Left ventricle myocardium inferior (tissue), 1 donor: ENCODE data around the gene GNAT3. TPM values are rescaled to one million over a fixed set of nuclear protein-coding genes. Genes with fewer than 3 reads are reported as not detected.

Experiments used
- DNase-seq: peaks from one replicate; pipeline ENCODE4 v3.0.0-alpha.2; 2020
- H3K27ac ChIP-seq: fragments of 200-600 bp; replicated peaks from 2 replicates; pipeline ENCODE4 v1.8.0; 2021
- H3K27me3 ChIP-seq: fragments of 200-600 bp; 2 replicates; pipeline ENCODE4 v1.8.0; 2021; ENCODE audit warnings: low read depth
- H3K36me3 ChIP-seq: fragments of 200-600 bp; 2 replicates; pipeline ENCODE4 v1.8.0; 2021
- H3K4me1 ChIP-seq: fragments of 200-600 bp; 2 replicates; pipeline ENCODE4 v1.8.0; 2021
- H3K4me3 ChIP-seq: fragments of 200-600 bp; 2 replicates; pipeline ENCODE4 v1.8.0; 2021; ENCODE audit warnings: mild to moderate bottlenecking, moderate library complexity
- H3K9me3 ChIP-seq: fragments of 200-600 bp; replicated peaks from 2 replicates; pipeline ENCODE4 v1.8.0; 2021
- intact Hi-C: fragments of 100-400 bp; cut with micrococcal nuclease; formaldehyde crosslinking; loops from one replicate; pipeline ENCODE4 v1.11.0; 2022
- total RNA-seq: library from RNA; stranded (reverse); fragmentation: NEBNext Ultra II Directional; extraction: Animal tissue kit (Norgen Biotek cat#: 25700); gene quantifications from one replicate; pipeline ENCODE4 v1.2.1, GENCODE V29; 2021
- TF ChIP-seq, protein P1 (sequence below): fragments of 200-600 bp; IDR thresholded peaks from 2 replicates; pipeline ENCODE4 v1.8.0; 2021; ENCODE audit warnings: antibody characterized with exemption, mild to moderate bottlenecking, borderline replicate concordance
- donor health status: DM: no; HTN: yes; CAD: no; lungs with severe emphysema.

Gene GNAT3
- total RNA-seq, 1 donor from 2014 or later: not detected

DNA sequence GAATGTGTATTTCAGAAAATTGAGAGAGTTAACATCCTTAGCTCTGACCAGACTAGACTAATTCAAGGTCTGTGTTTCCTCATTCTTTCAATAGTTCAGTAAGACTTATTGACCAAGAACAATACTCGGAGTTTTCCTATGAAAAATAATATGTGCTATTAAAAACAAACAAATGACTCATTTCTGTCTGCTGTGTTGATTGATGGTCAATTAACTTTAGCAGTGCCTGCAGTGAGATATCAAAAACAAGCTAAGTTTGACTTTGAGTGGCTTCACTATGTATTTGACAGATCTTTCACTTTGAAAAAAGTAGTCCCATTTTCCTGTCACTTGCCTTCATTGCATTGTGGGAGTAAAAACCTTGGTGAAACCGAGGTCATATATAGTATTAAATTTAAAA is 91.0 kb downstream of the GNAT3 start:
- H3K27me3 ChIP-seq: no peaks in the 10 kb centered on the region
- H3K9me3 ChIP-seq: peaks cover 2% of the 10 kb centered on the region
- no peak for DNase-seq
- no peak overlapping the region for H3K27ac ChIP-seq
- TF ChIP-seq, protein P1, sequence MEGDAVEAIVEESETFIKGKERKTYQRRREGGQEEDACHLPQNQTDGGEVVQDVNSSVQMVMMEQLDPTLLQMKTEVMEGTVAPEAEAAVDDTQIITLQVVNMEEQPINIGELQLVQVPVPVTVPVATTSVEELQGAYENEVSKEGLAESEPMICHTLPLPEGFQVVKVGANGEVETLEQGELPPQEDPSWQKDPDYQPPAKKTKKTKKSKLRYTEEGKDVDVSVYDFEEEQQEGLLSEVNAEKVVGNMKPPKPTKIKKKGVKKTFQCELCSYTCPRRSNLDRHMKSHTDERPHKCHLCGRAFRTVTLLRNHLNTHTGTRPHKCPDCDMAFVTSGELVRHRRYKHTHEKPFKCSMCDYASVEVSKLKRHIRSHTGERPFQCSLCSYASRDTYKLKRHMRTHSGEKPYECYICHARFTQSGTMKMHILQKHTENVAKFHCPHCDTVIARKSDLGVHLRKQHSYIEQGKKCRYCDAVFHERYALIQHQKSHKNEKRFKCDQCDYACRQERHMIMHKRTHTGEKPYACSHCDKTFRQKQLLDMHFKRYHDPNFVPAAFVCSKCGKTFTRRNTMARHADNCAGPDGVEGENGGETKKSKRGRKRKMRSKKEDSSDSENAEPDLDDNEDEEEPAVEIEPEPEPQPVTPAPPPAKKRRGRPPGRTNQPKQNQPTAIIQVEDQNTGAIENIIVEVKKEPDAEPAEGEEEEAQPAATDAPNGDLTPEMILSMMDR: no peak
- no peaks in the 10 kb centered on the region for H3K36me3 ChIP-seq
- H3K4me1 ChIP-seq: peaks cover 3% of the 10 kb centered on the region
- no peak overlapping the region for H3K4me3 ChIP-seq
- intact Hi-C loops: no loop called here

DNA sequence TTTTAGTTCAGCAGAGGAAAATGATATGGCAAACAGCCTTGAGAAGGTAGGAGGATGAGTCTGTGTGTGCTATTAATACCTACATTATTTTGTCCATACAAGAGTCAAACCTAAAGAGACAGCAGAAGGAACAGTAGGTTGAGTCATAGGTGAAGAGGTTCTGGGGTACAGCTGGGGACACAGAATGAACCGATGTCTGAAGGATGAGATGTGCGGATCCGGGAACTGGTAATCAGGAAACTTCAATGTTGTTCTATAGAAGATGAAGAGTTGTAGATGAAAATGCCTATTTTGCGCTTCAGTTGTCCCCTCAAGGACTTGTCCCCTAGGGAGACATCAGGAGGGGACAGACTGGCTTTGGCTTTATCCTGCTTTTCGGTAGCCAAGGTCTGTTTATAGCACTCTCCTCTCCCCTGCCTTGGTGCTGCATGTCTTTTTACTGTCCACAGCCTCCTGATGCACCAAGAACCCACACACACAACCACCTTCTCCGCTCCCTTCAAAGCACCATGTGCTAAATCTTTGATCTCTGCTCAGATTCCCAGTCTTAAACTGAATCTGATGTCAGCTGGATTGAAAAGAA is 94.6 kb downstream of the GNAT3 start:
- Histone ChIP-seq H3K36me3 (no peaks in the 10 kb centered on the region), H3K27ac (no peak overlapping the region), H3K27me3 (no peaks in the 10 kb centered on the region), H3K4me1 (peaks cover 3% of the 10 kb centered on the region), H3K4me3 (no peak overlapping the region), H3K9me3 (peaks cover 2% of the 10 kb centered on the region)
- intact Hi-C loops: no loop called here
- DNase-seq: no peak
- TF ChIP-seq, protein P1: no peak

- Histone ChIP-seq H3K9me3 (no peaks in the 10 kb centered on the region), H3K36me3 (no peaks in the 10 kb centered on the region), H3K27ac (no peak overlapping the region), H3K27me3 (no peaks in the 10 kb centered on the region), H3K4me3 (no peak overlapping the region), H3K4me1 (peaks cover 3% of the 10 kb centered on the region)
- intact Hi-C loops: no loop called here
- DNase-seq: no peak
- TF ChIP-seq, protein P1: no peak
Measured at GRCh38 chr7:80415522-80415921, 96.3 kb downstream of the GNAT3 start.

DNA sequence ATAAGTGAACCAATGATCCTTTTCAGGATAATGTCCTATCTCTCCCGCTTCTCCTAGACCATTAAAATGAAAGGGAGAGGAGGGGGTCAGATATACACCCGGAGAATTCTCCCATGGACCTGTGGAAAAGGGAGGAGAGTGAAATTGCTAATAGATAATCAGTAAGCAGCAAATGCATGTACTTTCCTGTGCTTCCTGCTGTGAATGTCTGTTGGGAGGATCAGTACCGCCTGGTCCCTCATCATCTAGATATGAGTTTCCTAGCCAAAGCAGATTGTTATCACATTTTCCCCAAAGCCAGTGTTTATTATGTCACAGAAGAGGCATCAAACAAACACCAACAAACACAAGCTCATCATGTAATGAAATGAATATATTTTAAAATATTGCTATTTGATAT is 96.8 kb downstream of the GNAT3 start:
- no peaks in the 10 kb centered on the region for H3K27me3 ChIP-seq
- no peak for DNase-seq
- H3K4me3 ChIP-seq: no peak overlapping the region
- no peak overlapping the region for H3K27ac ChIP-seq
- intact Hi-C loops: no loop called here
- no peaks in the 10 kb centered on the region for H3K36me3 ChIP-seq
- H3K4me1 ChIP-seq: peaks cover 3% of the 10 kb centered on the region
- no peaks in the 10 kb centered on the region for H3K9me3 ChIP-seq
- TF ChIP-seq, protein P1: no peak

DNA sequence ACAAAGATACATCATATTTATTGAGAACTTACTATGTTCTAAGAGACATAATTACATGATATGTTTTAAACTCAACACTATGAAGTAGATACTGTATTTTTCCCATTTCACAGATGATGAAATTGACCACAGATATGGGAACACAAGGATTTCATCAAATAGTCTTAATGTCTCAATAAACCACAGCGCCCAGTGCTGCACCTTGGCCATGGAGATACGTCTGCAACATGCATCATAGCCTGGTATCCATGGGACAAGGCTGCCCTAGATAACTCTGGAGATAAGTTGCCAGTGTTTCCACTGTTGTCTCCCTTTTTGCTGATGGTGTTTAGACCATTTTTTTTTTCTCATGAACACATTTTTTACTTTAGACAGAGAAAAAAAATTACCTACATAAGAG is 97.5 kb downstream of the GNAT3 start:
- no peak for DNase-seq
- TF ChIP-seq, protein P1: no peak
- intact Hi-C loops: no loop called here
- Histone ChIP-seq H3K27ac (no peak overlapping the region), H3K9me3 (no peaks in the 10 kb centered on the region), H3K4me3 (no peak overlapping the region), H3K4me1 (peaks cover 3% of the 10 kb centered on the region), H3K36me3 (no peaks in the 10 kb centered on the region), H3K27me3 (no peaks in the 10 kb centered on the region)
